ENCODE data around the gene BICD1. TPM values are rescaled to one million over a fixed set of nuclear protein-coding genes. Genes with fewer than 3 reads are reported as not detected.
"Not testable (repeated sequence)": the region's sequence is repeated elsewhere in the genome, so short reads cannot be mapped to it uniquely, and the experiment has no call there.

BICD1 gene
- polyA plus RNA-seq, 5 donors = 10.4 to 20.1 (median 16.9) TPM

- not testable (repeated sequence) for DNase-seq
Observed at GRCh38 chr12:32187127-32187526, 80.5 kb downstream of the BICD1 start.

GRCh38 chr12:32191445-32191844, 84.8 kb downstream of the BICD1 start:
- no peak for DNase-seq

DNA sequence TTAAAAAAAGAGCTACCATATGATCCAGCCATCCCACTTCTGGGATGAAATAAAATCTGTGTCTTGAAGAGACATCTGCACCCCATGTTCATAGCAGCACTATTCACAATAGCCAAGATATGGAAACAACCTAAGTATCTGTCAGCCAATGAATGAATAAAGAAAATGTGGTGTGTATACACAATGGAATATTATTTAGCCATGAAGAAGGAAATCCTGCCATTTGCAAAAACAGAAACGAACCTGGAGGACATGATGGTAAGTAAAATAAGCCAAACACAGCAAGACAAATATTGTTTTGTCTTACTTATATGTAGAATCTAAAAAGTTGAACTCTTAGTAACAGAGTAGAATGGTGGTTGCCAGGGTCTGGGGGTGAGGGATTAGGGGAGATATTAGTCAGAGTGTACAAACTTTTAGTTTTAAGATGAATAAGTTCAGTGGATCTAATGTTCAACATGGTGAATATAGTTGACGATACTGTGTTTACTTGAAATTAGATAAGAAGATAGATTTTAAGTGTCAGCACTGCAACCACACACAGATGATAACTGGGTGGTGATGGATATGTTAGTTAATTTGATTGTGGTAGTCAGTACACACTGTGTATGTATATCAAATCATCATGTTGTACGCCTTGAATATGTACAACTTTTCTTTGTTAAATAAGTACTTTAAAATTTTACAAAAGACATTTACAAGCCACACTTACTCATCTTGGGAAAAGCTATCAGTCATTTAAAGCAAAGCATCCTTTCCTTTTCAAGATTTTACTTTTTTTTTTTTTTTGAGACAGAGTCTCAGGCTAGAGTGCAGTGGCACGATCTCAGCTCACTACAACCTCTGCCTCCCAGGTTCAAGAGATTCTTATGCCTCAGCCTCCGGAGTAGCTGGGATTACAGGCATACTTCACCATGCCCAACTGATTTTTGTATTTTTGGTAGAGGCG, 89.9 kb downstream of the BICD1 start:
- DNase-seq = no peak

- DNase-seq = no peak
Observed at GRCh38 chr12:32197421-32197820, 90.8 kb downstream of the BICD1 start.

- no peak for DNase-seq
Observed at GRCh38 chr12:32198555-32198954, 91.9 kb downstream of the BICD1 start.

- no peak for DNase-seq
Observed at GRCh38 chr12:32201096-32201495, 94.4 kb downstream of the BICD1 start.

DNA sequence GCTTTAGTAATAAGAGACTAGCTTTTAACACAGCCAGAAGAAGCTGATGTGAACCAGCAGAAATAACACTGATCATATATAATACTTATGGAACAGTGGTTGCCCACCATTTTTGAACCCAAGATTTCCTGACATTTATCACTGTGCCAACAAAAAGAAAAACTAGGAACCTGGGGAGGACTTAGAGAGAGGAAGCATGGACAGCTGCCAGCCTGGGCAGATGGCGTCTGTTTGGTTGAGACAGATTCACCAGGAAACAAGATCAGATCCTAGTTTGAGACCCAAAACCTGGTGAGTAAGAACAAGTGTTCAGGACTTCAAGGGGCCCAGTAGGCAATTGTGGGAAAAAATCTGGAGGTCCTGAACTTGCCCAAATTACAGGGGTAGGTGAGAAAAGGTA, 95.3 kb downstream of the BICD1 start:
- DNase-seq = peak in 1 of 2 donors; percentile 6

GRCh38 chr12:32205731-32206130, 99.1 kb downstream of the BICD1 start:
- no peak for DNase-seq

DNA sequence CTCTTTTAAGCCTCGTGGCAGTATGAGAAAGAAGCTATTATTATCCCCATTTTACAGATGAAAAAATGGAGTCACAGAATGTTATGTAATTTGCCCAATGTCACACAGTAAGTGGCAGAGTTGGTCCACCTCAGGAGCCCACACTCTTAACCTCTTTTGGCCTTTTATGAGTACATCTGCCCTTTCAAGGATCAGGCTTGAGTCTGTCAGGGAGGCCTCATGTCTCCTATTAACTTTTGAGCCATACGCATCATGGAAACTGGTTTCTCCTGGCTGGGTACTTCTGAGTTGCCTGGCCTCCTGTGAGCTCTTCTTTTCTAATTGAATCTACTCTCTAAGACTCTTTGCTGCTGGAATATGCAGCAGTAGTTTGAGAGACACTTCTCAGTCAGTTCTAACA, 101.7 kb downstream of the BICD1 start:
- no peak for DNase-seq

DNA sequence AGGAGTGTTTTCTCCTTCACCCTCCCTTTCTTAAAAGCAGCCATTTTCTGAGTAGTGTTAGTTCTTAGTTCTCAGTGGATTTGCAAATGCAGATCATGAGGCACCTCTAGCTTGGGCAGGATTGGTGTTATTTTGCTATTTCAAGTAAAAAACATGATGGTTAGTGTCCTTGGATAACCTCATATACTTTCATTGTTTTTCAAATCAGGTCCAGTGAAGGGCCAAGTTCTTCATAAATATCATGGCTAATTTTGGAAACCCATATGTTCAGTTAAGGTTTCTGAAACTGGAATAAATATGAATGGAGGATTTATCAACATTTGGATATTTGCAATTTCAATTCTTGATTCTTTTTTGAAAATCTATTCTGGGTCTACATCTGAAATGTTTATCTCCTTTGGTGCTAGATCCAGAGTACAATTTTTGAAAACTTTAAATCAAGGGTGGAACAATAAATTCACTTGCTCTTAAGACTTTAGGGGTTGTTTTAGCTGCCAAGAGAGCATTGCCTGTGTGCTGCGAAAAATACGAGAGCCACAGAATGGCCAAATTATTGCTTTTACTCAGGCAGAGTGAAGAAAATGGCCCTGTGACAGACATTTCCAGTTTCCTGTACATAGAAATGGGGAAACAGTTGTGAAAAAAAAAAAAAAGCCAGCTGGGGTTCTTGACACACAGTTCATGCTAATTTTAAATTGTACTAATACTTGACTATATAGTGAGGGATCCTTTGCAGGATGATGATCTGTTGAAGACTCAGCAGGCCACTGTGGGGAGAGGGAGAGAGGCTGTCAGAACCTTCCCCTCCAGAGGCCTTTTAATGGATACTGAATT, 104.6 kb downstream of the BICD1 start:
- DNase-seq = no peak

GRCh38 chr12:32211900-32212156, 105.2 kb downstream of the BICD1 start:
- DNase-seq = no peak

DNA sequence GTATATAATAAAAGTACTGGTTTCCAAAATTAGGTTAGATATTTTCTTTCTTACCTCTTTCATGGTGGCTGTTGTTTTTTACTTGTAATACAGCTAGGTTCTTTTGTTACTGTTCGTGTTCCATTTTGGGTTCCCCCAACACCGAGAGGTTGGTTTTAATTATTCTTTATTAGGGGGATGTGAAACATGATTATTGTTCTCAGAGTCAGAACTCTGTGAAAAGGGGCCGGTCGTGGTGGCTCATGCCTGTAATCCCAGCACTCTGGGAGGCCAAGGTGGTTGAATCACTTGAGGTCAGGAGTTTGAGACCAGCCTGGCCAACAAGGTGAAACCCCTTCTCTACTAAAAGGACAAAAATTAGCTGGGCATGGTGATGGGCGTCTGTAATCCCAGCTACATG, 108.1 kb downstream of the BICD1 start:
- no peak for DNase-seq

GRCh38 chr12:32217354-32218310, 111.0 kb downstream of the BICD1 start:
- DNase-seq = no peak

- no peak for DNase-seq
Observed at GRCh38 chr12:32223941-32224340, 117.3 kb downstream of the BICD1 start.

DNA sequence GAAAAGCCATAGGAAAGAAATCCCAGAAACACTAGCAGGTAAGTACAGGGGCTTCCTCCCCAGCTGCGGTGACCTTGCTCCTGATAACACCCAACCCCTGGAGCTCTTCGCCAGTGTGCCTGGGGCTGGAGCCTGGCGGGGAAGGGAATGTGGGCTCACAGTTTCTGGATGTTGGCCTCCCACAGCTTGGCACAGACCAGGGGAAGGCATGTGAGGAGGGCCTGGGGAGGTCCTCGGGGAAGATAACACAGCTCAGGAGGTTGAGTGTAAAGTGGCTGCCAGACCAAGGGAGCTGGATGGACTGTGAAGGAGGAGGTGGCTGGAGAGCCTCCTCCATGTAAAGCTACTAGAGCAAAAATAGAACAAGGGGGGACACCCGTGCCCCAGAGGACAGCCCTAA, 120.1 kb downstream of the BICD1 start:
- no peak for DNase-seq

- no peak for DNase-seq
Observed at GRCh38 chr12:32229971-32230612, 123.4 kb downstream of the BICD1 start.

DNA sequence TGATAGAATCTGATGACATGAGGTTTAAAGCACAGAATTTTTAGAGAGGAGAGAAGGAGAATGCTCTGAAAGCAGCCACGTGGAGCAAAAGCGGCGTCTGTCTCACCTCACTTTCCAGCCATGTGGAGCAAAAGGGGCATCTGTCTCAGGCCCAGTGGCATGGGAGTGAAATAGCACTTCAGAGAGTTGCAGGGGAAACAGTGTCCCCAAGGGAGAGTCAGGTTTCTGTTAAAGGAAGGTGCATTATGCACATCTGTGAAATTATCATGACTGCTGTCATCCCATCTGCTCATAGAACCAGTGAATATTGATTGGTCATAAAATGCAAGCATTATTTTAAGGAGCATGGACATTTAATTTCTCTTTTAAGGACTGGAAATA, 124.0 kb downstream of the BICD1 start:
- no peak for DNase-seq

DNA sequence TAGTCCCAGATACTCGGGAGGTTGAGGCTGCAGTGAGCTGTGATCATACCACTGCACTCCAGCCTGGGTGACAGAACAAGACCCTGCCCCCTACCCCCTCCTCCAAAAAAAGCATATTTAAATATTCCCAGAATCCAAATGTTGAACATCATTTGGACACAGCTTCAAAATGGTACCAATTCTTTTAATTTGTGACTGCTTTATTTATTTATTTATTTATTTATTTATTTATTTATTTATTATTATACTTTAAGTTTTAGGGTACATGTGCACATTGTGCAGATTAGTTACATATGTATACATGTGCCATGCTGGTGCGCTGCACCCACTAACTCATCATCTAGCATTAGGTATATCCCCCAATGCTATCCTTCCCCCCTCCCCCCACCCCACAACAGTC, 124.7 kb downstream of the BICD1 start:
- not testable (repeated sequence) for DNase-seq

DNA sequence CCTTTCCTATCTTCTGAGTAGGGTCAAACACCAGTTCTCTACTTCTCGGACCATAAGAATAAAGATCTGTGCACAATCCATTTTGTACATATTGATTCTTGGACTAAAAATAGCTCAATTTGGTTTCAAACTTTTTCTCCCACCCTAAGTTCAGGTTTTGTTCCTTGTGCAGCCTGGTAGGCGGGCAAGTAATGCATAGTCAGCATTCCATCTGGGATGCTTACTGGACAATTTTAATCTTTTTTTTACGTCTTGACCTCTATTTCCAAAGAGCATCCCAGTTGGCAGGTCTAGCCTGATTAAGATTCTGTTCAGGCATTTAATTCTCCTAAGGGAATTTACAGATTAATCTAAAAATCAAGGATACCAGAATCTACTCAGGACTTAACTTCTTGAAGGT, 126.9 kb downstream of the BICD1 start:
- no peak for DNase-seq

GRCh38 chr12:32235251-32235650, 128.6 kb downstream of the BICD1 start:
- no peak for DNase-seq

- no peak for DNase-seq
Observed at GRCh38 chr12:32240162-32240561, 133.5 kb downstream of the BICD1 start.

All from right lung (tissue), 5 donors.